Right atrium auricular region (tissue), 2 donors: ENCODE results near the gene COX6B1. TPM values are rescaled to one million over a fixed set of nuclear protein-coding genes. Genes with fewer than 3 reads are reported as not detected.
A peak's percentile ranks its signal among the peaks of the same experiment; 100 is the strongest.

Source experiments
- DNase-seq: peaks from one replicate; pipeline ENCODE4 v3.0.0-alpha.2; 2019; ENCODE audit warnings: low spot score
- H3K27ac ChIP-seq, 2 donors: fragments of 200-600 bp; sonication (generic); 1 replicate in 1 of 2; 2 replicates in 1 of 2; pipeline ENCODE4 v1.5.1; 2016 to 2019
- H3K27me3 ChIP-seq, 2 donors: fragments of 200-600 bp; sonication (generic); one replicate each; pipeline versions ENCODE4 v1.5.1 to v1.6.0; 2017 to 2019
- H3K36me3 ChIP-seq: fragments of 200-600 bp; sonication (generic); one replicate; pipeline ENCODE4 v1.5.1; 2016
- H3K4me1 ChIP-seq, 2 donors: fragments of 200-600 bp; sonication (generic); one replicate each; pipeline versions ENCODE4 v1.5.1 to v1.6.0; 2017 to 2019
- H3K4me3 ChIP-seq, 2 donors: fragments of 200-600 bp; sonication (generic); 1 replicate in 1 of 2; 2 replicates in 1 of 2; pipeline ENCODE4 v1.5.1; 2017 to 2019; ENCODE audit warnings: mild to moderate bottlenecking in 1 of 2, moderate library complexity in 1 of 2
- H3K9me3 ChIP-seq, 2 donors: fragments of 200-600 bp; sonication (generic); one replicate each; pipeline ENCODE4 v1.5.1; 2019
- total RNA-seq, 2 donors: library from RNA; depleted of rRNA; stranded (reverse); fragments of >200 nt; gene quantifications; one replicate each; pipeline ENCODE4 v1.1.0, GENCODE V29; 2016
- TF ChIP-seq, protein P1 (sequence below), 2 donors: fragments of 200-600 bp; sonication (generic); IDR thresholded peaks; one replicate each; pipeline ENCODE4 v1.5.1; 2019; ENCODE audit warnings: antibody characterized with exemption in 2 of 2

The COX6B1 gene
- total RNA-seq, 2 donors from 2014 or later = 1,397 to 1,663 TPM

DNA sequence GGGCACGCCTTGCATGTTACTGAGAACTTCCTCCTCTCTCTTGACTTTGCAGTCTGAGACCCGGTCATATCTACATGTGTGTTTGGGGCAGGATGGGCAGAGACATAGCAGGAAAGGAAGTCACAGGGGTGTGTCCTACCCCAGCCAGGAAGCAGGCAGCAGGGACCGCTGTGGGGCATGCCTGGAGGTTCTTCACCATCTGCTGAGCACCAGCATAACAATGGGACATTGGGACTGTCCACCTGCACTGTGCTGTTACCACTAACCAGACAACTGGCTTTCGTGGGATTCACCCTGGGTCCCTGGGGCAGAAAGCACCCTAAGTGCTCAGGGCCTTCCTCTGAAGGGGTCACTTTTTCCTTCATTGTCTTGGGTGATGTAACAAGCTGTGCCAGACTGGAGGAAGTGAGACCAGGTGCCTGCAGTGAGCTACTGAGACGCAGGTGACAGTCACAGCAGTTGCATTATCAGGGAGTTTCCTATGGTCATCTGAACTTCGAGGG, 38.2 kb upstream of the COX6B1 start:
- H3K4me1 ChIP-seq = peaks cover 0 to 12% of the 10 kb centered on the region in 2 donors

DNA sequence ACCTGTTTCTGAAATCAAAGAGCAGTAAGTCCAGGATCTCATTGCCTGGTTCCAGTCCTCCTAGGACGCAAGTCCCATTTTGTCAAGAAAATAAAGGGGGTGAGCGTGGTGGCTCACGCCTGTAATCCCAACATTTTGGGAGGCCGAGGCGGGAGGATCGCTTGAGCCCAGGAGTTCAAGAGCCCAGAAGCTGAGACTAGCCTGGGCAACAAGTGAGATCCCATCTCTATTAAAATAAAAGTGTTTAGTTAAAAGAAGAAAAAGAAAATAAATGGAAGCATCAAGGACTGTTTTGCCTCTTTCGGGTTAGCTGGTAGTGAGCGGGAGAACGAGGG, 35.9 kb upstream of the COX6B1 start:
- peaks cover 0 to 9% of the 10 kb centered on the region in 2 donors for H3K9me3 ChIP-seq
- DNase-seq = no peak
- no peaks in the 10 kb centered on the region for H3K36me3 ChIP-seq
- no peak overlapping the region for H3K27ac ChIP-seq
- H3K4me3 ChIP-seq = peak overlapping the region; percentile 64 to 69
- peaks cover 0 to 12% of the 10 kb centered on the region in 2 donors for H3K4me1 ChIP-seq
- no peaks in the 10 kb centered on the region for H3K27me3 ChIP-seq
- TF ChIP-seq, protein P1, sequence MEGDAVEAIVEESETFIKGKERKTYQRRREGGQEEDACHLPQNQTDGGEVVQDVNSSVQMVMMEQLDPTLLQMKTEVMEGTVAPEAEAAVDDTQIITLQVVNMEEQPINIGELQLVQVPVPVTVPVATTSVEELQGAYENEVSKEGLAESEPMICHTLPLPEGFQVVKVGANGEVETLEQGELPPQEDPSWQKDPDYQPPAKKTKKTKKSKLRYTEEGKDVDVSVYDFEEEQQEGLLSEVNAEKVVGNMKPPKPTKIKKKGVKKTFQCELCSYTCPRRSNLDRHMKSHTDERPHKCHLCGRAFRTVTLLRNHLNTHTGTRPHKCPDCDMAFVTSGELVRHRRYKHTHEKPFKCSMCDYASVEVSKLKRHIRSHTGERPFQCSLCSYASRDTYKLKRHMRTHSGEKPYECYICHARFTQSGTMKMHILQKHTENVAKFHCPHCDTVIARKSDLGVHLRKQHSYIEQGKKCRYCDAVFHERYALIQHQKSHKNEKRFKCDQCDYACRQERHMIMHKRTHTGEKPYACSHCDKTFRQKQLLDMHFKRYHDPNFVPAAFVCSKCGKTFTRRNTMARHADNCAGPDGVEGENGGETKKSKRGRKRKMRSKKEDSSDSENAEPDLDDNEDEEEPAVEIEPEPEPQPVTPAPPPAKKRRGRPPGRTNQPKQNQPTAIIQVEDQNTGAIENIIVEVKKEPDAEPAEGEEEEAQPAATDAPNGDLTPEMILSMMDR (IDR thresholded peaks at IDR 0.05) = no peak

More for the DNA sequence above, 38.2 kb upstream of the COX6B1 start:
- H3K27ac ChIP-seq = no peak overlapping the region
- no peaks in the 10 kb centered on the region for H3K27me3 ChIP-seq
- no peaks in the 10 kb centered on the region for H3K36me3 ChIP-seq
- TF ChIP-seq, protein P1 (IDR thresholded peaks at IDR 0.05) = no peak
- no peak for DNase-seq
- no peak overlapping the region for H3K4me3 ChIP-seq
- peaks cover 0 to 12% of the 10 kb centered on the region in 2 donors for H3K9me3 ChIP-seq

GRCh38 chr19:35612559-35613321, 35.4 kb upstream of the COX6B1 start, which contains the start of gene HAUS5:
Gene HAUS5 (plus strand): TSS chr19:35612735. CDS start chr19:35612795, 60 bp downstream.
- TF ChIP-seq, protein P1 (IDR thresholded peaks at IDR 0.05) = peak in 1 of 2 donors; percentile 30
- peak within 1 kb of the TSS; percentile 64 to 69 for H3K4me3 ChIP-seq
- H3K4me1 ChIP-seq = peaks cover 0 to 12% of the 10 kb centered on the region in 2 donors
- H3K9me3 ChIP-seq = peaks cover 0 to 3% of the 10 kb centered on the region in 2 donors
- peak; percentile 97 for DNase-seq
- H3K36me3 ChIP-seq = no peaks in the 10 kb centered on the region
- H3K27me3 ChIP-seq = no peaks in the 10 kb centered on the region
- H3K27ac ChIP-seq = peak within 1 kb of the TSS; percentile 50 to 55

DNA sequence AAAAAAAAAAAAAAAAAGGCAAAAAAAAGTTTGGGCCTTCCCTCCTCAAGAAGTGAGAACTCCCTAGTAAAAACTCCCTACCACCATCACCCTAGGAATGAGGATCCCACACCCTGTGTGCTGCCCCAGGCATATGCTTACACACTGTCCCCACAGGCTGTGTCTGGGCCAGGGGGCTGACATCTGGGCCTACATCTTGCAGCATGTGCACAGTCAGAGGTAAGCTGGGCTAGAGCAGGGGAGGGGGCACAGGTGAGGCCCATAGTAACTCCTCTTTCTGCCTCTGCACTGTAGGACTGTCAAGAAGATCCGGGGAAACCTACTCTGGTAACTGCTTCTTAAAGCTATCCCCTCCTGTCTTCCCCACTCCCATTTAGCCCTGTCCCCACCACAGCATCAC, 34.5 kb upstream of the COX6B1 start:
- H3K27me3 ChIP-seq = no peaks in the 10 kb centered on the region
- no peaks in the 10 kb centered on the region for H3K36me3 ChIP-seq
- H3K27ac ChIP-seq = no peak overlapping the region
- H3K9me3 ChIP-seq = no peaks in the 10 kb centered on the region
- peaks cover 0 to 12% of the 10 kb centered on the region in 2 donors for H3K4me1 ChIP-seq
- DNase-seq = no peak
- TF ChIP-seq, protein P1 (IDR thresholded peaks at IDR 0.05) = no peak
- H3K4me3 ChIP-seq = no peak overlapping the region

DNA sequence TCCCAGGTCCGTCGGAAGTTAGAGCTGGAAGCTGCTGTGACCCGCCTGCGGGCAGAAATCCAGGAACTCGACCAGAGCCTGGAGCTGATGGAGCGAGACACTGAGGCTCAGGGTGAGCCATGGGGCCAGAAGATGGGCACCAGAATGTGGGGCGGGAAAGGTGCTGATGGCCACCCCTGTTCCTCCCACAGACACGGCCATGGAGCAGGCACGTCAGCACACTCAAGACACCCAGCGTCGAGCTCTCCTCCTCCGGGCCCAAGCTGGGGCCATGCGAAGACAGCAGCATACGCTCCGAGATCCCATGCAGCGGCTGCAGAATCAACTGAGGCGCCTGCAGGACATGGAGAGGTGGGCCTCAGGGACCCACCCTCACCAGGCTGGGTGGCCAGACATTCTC, 33.1 kb upstream of the COX6B1 start:
- Histone ChIP-seq H3K36me3 (no peaks in the 10 kb centered on the region), H3K27ac (no peak overlapping the region), H3K4me1 (peaks cover 0 to 12% of the 10 kb centered on the region in 2 donors), H3K4me3 (no peak overlapping the region), H3K9me3 (no peaks in the 10 kb centered on the region), H3K27me3 (no peaks in the 10 kb centered on the region)
- DNase-seq = no peak
- TF ChIP-seq, protein P1 (IDR thresholded peaks at IDR 0.05) = no peak
